GM13977 (cell line): ENCODE results near the gene CUEDC1.

Experiments used
- DNase-seq: peaks from one replicate; pipeline ENCODE4 v3.0.0; 2012; ENCODE audit warnings: low spot score
- in situ Hi-C: fragments of 300-500 bp; cut with MboI; formaldehyde crosslinking; loops from one replicate; pipeline ENCODE4 v1.12.0; 2022; ENCODE audit warnings: low sequenced_read_pairs, low pct_unique_long_range_greater_than_20kb, mixed read lengths, inconsistent platforms; ENCODE audit not compliant: unreplicated experiment
- TF ChIP-seq, protein P1 (sequence below): IDR thresholded peaks from 2 replicates; pipeline ENCODE4 v1.5.1; 2012; ENCODE audit warnings: mild to moderate bottlenecking, control low read depth; ENCODE audit not compliant: insufficient read depth; ENCODE audit errors: extremely low read depth, missing control alignments

The CUEDC1 gene

DNA sequence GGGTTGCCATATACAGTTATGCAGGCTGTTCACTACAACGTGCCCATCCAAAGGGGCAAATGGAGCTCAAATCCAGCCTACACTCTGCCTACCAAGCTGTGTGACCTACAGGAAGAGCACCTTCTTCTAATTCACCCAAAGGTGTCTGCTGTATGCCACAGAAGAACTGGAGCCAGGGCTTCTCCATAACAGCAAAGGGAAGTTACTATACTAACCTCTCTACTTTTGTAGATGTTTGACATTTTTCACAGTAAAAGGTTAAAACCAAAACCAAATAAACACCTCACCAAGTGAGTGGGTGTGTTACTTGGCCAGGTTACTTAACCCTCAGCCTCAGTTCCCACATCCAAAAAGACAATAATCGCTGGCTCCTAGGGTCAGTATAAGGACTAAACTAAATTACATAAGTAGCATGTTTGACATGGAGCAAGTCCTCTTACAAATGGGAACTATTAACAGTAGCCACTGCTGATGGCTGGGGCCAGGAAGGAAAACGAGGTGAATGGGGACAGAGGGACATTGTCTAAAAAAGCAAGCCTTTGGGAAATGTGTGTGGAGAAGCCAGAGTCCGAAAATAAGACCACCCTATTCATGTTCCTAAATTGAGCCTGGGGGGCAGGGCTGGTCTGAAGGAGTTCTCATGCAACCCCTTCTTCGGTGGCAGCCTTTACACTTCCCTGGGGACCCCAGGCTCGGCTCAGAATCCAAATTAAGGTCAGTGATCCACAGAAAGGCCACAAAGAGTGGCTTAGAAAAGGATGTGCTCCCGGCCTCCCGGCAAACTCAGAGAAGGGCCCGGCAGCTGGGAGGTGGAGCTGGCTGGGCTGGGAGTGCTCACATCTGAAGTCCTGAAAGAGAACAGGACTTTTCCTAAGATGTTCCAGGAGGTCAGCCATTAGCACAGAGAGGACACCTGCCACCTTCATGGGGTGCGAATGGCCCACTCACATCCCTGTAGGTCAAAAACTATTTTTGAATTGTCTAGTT is 13.5 kb downstream of the CUEDC1 start:
- no peak for DNase-seq
- in situ Hi-C loops = no loop called here
- TF ChIP-seq, protein P1, sequence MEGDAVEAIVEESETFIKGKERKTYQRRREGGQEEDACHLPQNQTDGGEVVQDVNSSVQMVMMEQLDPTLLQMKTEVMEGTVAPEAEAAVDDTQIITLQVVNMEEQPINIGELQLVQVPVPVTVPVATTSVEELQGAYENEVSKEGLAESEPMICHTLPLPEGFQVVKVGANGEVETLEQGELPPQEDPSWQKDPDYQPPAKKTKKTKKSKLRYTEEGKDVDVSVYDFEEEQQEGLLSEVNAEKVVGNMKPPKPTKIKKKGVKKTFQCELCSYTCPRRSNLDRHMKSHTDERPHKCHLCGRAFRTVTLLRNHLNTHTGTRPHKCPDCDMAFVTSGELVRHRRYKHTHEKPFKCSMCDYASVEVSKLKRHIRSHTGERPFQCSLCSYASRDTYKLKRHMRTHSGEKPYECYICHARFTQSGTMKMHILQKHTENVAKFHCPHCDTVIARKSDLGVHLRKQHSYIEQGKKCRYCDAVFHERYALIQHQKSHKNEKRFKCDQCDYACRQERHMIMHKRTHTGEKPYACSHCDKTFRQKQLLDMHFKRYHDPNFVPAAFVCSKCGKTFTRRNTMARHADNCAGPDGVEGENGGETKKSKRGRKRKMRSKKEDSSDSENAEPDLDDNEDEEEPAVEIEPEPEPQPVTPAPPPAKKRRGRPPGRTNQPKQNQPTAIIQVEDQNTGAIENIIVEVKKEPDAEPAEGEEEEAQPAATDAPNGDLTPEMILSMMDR = no peak

DNA sequence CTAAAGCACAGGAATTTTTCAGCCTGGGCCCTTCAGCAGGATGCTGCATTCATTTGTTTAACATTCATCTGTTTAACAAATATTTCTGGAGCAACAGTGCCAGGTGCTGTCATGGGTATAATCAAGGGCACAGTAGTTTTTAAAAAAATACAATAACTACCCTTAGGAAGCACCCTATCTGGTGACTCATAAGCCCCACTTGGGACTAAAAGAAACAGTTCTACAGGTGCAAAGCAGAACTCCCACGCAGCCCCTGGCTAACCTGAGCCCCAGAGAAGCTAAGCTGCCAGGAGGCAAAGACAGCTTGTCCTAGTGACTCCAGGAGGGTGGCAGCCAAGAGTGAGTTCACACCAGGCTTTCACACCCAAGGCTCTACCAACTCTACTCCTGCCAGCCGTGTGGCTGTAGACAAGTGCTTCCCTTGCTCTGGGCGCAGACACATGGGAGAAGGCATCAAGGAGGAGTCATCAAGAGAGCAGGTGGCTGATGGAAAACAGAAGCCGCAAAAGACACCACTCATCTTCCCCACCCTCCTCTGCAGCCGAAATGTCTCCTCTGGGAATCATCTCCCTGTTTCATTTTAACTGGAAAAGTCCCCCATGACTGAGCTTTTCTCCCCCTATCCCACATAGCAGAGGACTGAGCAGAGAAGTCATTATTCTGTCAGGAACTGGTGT is 14.4 kb downstream of the CUEDC1 start:
- in situ Hi-C loops = no loop called here
- TF ChIP-seq, protein P1 = no peak
- DNase-seq = no peak

DNA sequence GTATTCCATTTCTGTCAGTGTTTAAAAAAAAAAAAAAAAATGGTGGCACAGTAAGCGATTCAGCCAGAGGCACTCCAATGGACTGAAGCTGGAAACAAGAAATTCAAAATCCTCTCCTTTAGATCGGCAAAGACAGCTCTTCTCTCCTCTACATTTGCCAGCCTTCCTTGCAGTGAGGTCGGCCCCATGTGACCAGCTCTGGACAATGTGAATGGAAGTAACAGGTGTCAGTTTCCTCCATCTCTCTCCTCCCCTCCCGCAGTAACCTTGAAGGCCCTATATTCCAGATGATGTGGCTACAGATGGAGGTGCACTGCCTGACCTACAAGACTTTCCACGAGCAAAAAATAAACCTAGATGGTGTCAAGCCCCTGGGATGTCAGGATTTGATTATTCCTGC is 15.0 kb downstream of the CUEDC1 start:
- in situ Hi-C loops = no loop called here
- TF ChIP-seq, protein P1 = no peak
- DNase-seq = no peak

DNA sequence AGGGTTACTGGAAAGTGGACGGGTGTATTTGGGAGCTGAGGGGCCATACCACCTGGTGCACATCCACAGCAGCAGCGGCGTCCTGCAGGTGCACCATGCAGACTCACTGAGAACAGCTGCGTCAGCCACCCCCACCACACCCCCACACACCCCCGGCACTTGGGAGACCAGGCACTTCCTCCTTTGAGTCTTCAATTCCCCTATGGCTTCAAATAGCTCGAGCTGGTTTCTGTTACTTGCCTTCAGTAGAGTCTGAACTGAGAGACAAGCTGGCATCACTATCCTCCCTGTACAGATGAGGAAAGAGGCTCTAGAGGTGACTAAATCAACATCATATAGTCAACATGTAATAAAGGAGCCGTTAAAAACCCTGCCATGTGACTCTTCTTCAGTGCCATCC is 15.4 kb downstream of the CUEDC1 start:
- TF ChIP-seq, protein P1 = no peak
- in situ Hi-C loops = no loop called here
- peak; percentile 71 for DNase-seq

DNA sequence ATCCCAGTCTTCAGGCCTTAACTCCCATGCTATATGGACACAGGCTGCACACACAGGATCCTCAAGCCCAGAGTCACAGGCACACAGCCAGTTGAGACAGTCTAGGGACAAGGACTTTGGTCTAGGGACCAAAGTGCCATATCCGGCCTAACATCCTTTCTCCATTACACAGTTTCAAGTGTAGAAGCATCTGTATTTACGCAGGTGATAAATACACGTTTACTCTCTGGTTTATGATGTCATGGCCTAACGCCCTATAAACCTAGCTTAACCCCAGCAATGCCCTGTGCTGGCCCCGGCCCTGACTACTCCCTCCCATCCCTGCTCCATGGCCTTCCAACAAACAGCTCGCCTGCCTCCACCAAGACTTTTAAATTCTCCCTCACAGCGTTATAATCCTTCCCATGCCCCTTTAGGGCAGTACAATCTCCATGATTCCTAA is 17.1 kb downstream of the CUEDC1 start:
- TF ChIP-seq, protein P1 = no peak
- no peak for DNase-seq
- in situ Hi-C loops = no loop called here

DNA sequence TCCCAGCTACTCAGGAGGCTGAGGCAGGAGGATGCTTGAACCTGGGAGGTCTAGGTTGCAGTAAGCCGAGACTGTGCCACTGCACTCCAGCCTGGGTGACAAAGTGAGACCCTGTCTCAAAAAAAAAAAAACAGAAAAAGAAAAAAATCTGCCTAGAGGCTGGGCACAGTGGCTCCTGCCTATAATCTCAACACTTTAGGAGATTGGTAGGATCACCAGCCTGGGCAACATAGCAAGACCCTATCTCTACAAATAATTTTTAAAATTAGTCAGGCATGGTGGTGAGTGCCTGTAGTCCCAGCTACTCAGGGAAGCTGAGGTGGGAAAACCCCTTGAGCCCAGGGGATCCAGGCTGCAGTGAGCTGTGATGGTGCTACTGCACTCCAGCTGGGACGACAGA is 17.7 kb downstream of the CUEDC1 start:
- in situ Hi-C loops = no loop called here
- TF ChIP-seq, protein P1 = no peak
- DNase-seq = no peak
